Measurements from ENCODE around the gene KIF26B.

- TF ChIP-seq EP300 (IDR thresholded peaks at IDR 0.05; ENCODE audit: low read depth) (no peak), CTCF (IDR thresholded peaks at IDR 0.05) (no peak), POLR2A (IDR thresholded peaks at IDR 0.05) (no peak), POLR2AphosphoS5 (IDR thresholded peaks at IDR 0.05) (no peak)
Observed at GRCh38 chr1:245575710-245576109, 420.9 kb downstream of the KIF26B start.

Measured in transverse colon (tissue), 4 donors.